ENCODE results near the gene YPEL4. TPM values are rescaled to one million over a fixed set of nuclear protein-coding genes. Genes with fewer than 3 reads are reported as not detected.

YPEL4 gene
- total RNA-seq, 1 donor from 2014 or later: 0.09 TPM

- H3K4me3 Mint-ChIP-seq (ENCODE audit: unreplicated experiment): peak overlapping the region; percentile 97
- DNase-seq (ENCODE audit: low read depth): peak; percentile 99
- peak overlapping the region; percentile 100 for H3K27ac ChIP-seq (ENCODE audit: low read depth, low read length)
- peaks cover 4% of the 10 kb centered on the region for H3K36me3 Mint-ChIP-seq (ENCODE audit: low read depth, unreplicated experiment)
- H3K27me3 Mint-ChIP-seq (ENCODE audit: low read depth, unreplicated experiment): no peaks in the 10 kb centered on the region
- no peaks in the 10 kb centered on the region for H3K9me3 ChIP-seq (ENCODE audit: insufficient read depth, low read depth, low read length)
- no peaks in the 10 kb centered on the region for H3K9me3 Mint-ChIP-seq (ENCODE audit: unreplicated experiment)
- H4K20me1 ChIP-seq (ENCODE audit: insufficient read depth, low read length): peaks cover 29% of the 10 kb centered on the region
- peak overlapping the region; percentile 98 for H3K9ac ChIP-seq (ENCODE audit: low read length)
- H3K4me3 ChIP-seq (ENCODE audit: insufficient read depth, low read depth, low read length): peak overlapping the region; percentile 93
- TF ChIP-seq EZH2 (IDR thresholded peaks at IDR 0.05; ENCODE audit: insufficient read depth, low read length): no peak
- TF ChIP-seq, protein P1, sequence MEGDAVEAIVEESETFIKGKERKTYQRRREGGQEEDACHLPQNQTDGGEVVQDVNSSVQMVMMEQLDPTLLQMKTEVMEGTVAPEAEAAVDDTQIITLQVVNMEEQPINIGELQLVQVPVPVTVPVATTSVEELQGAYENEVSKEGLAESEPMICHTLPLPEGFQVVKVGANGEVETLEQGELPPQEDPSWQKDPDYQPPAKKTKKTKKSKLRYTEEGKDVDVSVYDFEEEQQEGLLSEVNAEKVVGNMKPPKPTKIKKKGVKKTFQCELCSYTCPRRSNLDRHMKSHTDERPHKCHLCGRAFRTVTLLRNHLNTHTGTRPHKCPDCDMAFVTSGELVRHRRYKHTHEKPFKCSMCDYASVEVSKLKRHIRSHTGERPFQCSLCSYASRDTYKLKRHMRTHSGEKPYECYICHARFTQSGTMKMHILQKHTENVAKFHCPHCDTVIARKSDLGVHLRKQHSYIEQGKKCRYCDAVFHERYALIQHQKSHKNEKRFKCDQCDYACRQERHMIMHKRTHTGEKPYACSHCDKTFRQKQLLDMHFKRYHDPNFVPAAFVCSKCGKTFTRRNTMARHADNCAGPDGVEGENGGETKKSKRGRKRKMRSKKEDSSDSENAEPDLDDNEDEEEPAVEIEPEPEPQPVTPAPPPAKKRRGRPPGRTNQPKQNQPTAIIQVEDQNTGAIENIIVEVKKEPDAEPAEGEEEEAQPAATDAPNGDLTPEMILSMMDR (IDR thresholded peaks at IDR 0.05; ENCODE audit: insufficient read depth, low read depth, low read length): no peak
- FAIRE-seq: peak; percentile 66
- H3K4me2 ChIP-seq (ENCODE audit: low read length): peak overlapping the region; percentile 97
- H3K4me1 ChIP-seq (ENCODE audit: insufficient read depth, low read length): peaks cover 10% of the 10 kb centered on the region
- H3K27ac Mint-ChIP-seq (ENCODE audit: unreplicated experiment): peak overlapping the region; percentile 99
- peaks cover 42% of the 10 kb centered on the region for H3K79me2 ChIP-seq (ENCODE audit: insufficient read depth, low read length)
- peaks cover 4% of the 10 kb centered on the region for H3K36me3 ChIP-seq (ENCODE audit: insufficient read depth, low read length)
- peaks cover 12% of the 10 kb centered on the region for H3K4me1 Mint-ChIP-seq (ENCODE audit: low read depth, unreplicated experiment)
- peak overlapping the region; percentile 87 for H2AFZ ChIP-seq (ENCODE audit: low read depth, low read length)
- H3K27me3 ChIP-seq (ENCODE audit: insufficient read depth, low read length): no peaks in the 10 kb centered on the region
Measured at GRCh38 chr11:57667117-57667735, 17.5 kb upstream of the YPEL4 start.

DNA sequence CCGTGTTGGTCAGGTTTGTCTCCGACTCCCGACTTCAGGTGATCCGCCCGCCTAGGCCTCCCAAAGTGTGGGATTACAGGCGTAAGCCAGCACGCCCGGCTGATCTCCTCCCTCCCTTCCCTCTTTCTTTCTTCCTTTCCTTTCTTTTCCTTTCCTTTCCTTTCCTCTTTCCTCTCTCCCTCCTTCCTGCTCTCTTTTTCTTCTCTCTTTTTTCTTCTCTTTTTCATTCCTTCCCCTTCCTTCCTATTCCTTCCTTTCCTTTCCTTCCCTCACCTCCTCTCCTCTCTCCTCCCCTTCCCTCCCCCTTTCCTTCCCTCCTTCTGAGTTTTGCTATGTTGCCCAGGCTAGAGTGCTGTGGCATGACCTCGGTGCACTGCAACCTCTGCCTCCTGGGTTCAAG lies 14.3 kb upstream of the YPEL4 start:
- no peak for FAIRE-seq
- H3K4me2 ChIP-seq (ENCODE audit: low read length): no peak overlapping the region

More for the DNA sequence above, 14.3 kb upstream of the YPEL4 start:
- Mint-ChIP-seq H3K27ac (ENCODE audit: unreplicated experiment) (no peak overlapping the region), H3K4me1 (ENCODE audit: low read depth, unreplicated experiment) (peaks cover 5% of the 10 kb centered on the region), H3K36me3 (ENCODE audit: low read depth, unreplicated experiment) (peaks cover 7% of the 10 kb centered on the region), H3K27me3 (ENCODE audit: low read depth, unreplicated experiment) (no peaks in the 10 kb centered on the region), H3K9me3 (ENCODE audit: unreplicated experiment) (no peaks in the 10 kb centered on the region), H3K4me3 (ENCODE audit: unreplicated experiment) (no peak overlapping the region)
- Histone ChIP-seq H3K79me2 (ENCODE audit: insufficient read depth, low read length) (peaks cover 30% of the 10 kb centered on the region), H4K20me1 (ENCODE audit: insufficient read depth, low read length) (peaks cover 5% of the 10 kb centered on the region), H3K4me3 (ENCODE audit: insufficient read depth, low read depth, low read length) (no peak overlapping the region), H3K9me3 (ENCODE audit: insufficient read depth, low read depth, low read length) (no peaks in the 10 kb centered on the region), H3K27me3 (ENCODE audit: insufficient read depth, low read length) (no peaks in the 10 kb centered on the region), H3K36me3 (ENCODE audit: insufficient read depth, low read length) (peaks cover 20% of the 10 kb centered on the region), H3K9ac (ENCODE audit: low read length) (no peak overlapping the region), H3K27ac (ENCODE audit: low read depth, low read length) (no peak overlapping the region), H3K4me1 (ENCODE audit: insufficient read depth, low read length) (peaks cover 5% of the 10 kb centered on the region), H2AFZ (ENCODE audit: low read depth, low read length) (no peak overlapping the region)
- no peak for TF ChIP-seq EZH2 (IDR thresholded peaks at IDR 0.05; ENCODE audit: insufficient read depth, low read length)
- TF ChIP-seq, protein P1 (IDR thresholded peaks at IDR 0.05; ENCODE audit: insufficient read depth, low read depth, low read length): no peak
- no peak for DNase-seq (ENCODE audit: low read depth)
